ENCODE results near the gene SMTNL1.

The SMTNL1 gene

DNA sequence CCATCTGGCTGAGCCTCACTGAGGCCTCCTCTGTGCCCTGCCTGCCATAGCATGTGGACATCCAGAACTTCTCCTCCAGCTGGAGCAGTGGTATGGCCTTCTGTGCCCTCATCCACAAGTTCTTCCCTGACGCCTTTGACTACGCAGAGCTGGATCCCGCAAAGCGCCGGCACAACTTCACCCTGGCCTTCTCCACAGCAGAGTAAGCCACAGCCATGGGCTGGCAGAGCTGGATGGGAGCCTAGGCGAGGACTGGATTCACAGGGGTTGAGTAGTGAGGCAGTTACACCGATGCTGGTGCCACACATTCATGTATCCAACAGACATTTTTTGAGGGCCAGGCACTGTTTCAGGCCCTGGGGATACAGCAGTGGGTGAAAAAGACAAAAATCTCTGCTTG, 9.1 kb downstream of the SMTNL1 start:
- DNase-seq (ENCODE audit: low spot score), result no peak

DNA sequence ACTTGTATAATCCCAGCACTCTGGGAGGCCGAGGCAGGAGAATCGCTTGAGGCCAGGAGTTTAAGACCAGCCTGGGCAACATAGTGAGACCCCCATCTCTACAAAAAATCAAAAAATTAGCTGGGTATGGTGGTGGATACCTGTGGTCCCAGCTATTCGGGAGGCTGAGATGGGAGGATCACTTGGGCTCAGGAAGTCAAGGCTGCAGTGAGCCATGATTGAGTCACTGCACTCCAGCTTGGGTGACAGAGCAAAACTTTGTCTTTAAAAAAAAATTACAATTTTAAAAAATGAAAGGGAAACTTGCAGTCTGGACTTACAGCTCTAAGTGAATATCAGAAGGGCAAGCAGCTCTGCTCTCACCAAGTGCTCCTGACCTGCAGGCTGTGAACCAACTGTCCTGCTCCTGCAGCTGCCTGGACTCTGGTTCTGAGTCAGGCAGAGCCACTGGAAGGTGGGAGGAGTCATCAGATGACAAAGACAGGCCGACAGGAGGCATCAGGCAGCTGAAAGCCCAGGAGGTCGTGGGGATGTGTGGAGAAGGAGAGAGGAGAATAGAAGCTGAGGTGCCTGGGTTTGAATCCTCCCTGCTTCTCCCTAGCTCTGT, 9.6 kb downstream of the SMTNL1 start:
- no peak for DNase-seq (ENCODE audit: low spot score)

DNA sequence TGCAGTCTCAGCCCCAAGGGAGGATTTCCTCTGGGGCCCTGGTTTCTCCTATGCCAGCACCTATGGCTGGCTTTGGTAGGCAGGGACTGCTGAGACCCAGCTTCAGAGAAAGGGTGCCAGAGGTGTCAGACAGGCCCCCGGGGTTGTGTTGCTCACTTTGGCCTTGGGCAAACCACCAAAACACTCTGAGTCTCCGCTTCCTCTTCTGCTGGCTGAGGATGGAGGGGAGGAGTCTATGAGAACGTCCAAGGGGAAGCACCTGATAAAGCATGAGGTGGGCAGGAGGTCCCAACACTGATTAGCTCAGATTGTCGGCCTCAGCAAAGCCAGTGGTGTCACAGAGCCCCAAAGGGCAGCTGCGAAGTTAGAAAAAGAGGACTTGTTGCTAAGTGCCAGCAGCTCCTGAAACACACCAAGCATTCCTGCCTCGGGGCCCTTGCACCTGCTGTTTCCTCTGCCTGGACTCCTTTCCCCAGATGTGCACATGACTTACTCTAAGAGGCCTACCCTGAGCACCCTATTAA, 10.5 kb downstream of the SMTNL1 start:
- DNase-seq (ENCODE audit: low spot score), result no peak

DNA sequence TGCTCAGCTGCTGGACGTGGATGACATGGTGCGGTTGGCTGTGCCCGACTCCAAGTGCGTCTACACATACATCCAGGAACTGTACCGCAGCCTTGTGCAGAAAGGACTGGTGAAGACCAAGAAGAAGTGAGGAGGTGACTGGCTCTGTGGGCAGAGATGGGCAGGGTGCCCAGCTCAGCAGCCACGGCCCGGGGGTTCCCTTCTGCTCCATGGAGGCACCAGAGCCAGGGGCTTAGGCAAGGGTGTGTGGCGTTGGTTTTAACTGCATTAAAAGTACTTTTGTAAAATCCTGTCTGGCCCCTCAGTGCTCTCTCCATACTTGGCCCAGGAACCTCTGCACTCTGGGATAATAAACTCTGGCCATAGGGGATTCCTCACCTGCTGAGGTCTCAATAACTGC, 12.6 kb downstream of the SMTNL1 start:
- no peak for DNase-seq (ENCODE audit: low spot score)

DNA sequence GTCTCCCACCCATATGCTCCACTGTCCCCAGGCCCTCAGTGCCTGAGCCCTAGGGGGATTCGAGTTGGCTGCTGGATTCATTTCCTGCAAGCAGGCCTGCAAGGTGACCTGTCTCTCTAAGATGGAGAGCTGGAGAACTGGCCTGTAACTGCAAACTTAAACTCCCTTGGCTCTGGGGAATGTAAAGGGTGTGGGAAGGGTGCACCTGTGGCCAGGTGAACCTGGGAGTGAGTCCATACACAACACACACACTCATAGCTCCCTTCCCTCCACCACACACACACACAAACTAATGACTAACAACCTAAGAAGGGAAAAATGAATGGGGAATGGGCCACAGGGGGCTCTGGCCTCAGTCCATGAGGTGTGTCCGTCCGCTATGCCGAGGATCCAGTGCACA, 14.5 kb downstream of the SMTNL1 start:
- DNase-seq (ENCODE audit: low spot score), result no peak

DNA sequence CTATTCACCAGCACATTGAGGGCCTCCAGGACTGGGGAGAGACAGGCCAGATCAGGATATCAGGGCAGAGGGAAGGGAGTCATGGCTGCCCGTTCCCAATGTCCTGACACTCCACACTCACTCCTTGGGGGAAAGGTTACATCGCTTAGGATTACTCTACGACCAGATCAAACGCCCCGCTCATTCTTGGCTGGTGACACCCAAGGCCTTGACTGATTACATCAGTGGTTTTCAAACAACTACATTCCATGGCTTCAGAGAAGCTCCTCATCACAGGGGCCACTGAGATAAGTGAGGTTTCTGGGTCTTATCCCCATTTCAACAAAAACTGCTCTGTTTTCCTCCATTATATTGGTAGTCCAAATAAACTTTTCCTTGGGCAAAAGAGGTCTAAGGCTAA, 15.1 kb downstream of the SMTNL1 start:
- DNase-seq (ENCODE audit: low spot score), result no peak

DNA sequence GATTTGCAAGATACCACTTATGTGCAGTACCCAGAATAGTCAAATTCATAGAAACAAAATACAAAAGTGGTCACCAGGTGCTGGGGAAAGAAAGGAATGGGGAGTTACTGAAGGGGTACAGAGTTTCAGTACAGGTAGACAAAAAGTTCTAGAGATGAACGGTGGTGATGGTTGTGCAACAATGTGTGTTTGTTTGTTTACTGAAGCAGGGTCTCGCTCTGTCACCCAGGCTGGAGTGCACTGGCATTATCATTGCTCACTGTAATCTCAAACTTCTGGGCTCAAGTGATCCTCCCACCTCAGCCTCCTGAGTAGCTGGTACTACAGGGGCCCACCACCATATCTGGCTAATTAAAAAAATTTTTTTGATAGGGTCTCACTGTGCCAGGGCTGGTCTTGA, 18.0 kb downstream of the SMTNL1 start:
- DNase-seq (ENCODE audit: low spot score), result no peak

DNA sequence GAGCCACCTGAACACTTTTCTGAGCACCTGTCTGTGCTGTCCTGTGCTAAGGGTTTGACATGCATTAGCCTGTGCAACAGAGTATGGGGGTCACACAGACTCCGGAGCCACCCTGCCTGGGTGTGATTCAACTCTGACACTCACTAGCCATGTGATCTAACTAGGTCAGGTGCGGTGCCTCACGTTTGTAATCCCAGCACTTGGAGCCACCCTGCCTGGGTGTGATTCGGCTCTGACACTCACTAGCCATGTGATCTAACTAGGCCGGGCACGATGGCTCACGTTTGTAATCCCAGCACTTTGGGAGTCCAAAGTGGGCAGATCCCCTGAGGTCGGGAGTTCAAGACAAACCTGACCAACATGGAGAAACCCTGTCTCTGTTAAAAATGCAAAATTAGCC, 18.6 kb downstream of the SMTNL1 start:
- no peak for DNase-seq (ENCODE audit: low spot score)

DNA sequence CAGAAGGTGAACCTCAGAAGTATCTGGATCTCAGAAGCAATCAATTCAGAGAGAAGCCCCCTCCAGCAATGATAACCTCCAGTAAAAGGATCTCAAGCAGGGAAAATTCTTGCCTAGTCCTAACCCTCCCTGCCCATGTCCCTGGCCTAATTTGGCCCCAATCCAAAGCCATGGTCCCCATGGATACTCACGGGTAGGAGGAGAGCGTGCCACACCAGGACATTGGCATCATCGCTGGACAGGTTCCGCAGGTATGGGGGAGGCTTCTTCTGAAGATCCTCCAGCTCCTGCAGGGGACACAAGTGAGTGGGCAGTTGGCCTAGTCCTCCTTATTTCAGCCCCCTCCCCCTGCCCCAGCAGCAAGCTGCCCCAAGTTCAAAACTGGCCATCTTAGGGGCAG, 22.8 kb downstream of the SMTNL1 start:
- no peak for DNase-seq (ENCODE audit: low spot score)

DNA sequence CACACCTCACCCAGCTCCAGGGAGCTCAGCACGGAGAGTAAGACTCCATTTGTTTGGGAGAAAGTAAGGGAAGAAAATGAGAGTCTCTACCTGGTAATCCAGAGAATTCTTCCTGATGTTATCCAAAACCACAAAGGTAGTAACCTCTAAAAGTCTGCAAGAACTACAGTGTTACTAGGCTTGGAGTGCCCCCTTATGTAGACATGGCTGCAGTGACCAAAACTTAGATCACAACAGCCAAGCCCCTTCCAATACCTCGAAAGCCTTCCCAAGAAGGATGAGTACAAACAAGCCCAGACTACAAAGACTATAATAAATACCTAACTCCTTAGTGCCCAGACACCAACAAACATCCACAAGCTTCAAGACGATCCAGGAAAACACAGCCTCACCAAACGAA, 25.2 kb downstream of the SMTNL1 start:
- DNase-seq (ENCODE audit: low spot score), result peak; percentile 25

DNA sequence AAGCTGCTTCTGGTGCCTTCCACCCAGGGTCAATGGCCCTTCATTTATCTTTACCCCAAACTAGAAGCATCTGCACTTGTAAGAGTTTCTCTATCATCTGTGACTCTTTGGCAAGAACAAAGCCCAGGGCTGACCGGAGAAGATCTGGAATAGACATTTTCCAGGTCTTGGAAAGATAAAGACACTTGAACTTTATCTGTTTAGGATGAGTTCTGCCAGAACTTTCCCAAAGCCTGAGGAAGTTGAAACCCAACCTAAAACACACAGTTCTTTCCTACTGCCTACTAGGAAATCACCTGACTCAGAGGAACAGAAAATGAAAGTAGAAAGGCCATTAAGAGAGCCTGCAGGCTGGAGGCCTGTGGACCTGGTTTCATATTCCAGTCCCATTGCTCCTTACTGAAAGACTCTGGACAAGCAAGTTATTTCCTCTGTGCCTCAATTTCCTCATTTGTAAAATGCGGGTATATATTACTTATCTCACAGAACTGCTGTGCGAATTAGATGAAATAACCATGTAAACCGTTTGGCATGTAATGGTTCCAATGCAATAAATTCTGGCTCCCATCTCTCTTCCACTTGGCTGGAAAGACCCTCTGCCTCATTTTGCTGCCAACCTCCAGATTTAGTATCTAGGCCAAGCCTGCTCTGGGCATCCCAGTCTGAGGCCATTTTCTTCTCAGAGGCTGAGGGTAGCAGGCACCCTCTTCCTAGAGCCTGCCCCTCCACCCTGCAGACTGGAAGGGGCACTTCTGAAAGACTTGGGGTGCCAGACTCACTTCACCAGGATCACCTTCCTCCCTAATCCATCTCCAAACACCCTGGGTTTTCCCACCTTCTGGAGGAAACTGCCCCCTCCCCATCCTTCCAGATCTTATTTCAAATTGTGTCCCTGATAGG, 28.9 kb downstream of the SMTNL1 start:
- DNase-seq (ENCODE audit: low spot score), result peak; percentile 71

DNA sequence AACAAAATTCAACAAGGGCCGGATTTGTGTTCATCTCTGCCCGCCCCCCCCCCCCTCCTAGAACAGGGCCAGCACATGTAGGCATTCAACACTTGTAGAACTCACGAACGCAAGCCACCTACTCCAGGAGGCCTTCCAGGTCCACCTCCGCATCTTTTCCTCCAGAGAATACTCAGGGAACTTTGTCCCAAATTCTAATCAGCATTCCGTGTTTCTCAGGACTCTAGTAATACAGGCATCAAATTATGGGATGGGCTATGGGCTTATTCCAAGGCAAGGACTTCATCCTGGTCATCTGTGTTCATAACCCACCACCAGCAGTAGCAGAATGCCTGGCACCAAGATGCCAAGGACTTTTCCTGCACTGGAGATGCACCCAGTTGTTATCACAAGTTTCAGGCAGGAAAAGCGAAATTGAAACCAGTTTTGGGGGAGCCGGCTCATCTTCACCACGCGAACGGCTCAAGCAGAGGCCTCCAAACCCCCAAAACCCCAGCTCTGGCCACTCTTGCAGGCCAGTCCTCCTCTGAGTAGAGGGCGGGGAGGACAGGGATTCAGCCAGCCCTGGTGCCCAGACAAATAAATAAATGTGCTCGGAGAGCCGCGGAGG, 29.6 kb downstream of the SMTNL1 start:
- DNase-seq (ENCODE audit: low spot score), result peak; percentile 64

DNA sequence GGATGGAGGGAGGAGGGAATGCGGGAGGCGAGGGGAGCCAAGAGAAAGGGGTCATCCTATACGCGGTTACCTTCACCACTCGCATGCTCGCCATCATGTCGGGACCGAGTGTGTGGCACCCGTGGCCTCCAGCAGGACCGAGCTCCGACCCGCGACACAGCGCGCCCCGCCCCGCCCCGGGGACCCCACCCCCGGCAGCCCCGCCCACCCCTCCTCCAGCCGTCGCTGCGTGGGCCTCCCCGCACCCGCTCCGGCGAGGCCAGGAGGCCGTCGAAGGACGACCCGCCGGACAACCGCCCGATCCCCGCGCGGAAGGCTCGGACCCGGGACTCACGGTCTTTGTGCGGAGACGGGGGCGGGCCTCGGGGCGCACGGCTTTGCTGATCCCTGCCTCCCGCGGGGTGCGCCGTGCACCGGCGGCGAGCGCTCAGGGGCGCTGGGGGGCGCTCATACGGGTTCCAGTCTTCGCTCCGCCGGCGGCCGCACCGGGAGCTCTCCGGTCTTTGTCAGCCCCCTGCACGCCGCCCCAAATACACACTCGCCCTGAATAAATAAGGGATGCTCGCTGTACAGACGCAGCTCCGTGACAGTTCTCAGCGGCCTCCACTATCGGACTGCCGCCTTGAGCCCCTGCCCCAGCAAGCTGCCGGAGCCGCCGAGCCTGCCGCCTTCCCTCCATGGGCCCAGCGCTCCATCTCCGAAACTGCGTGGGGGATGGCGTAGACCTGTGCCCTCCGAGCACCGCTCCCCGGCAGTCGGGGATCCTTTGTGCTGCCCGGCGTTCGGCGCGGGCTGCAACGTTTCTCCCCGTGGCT, 30.3 kb downstream of the SMTNL1 start, which contains the start of gene UBE2L6:
TSS of gene UBE2L6 (minus strand) at position 158 of the 815 bp plus-strand sequence. CDS start at position 97, 61 bp downstream.
- DNase-seq (ENCODE audit: low spot score), result peak; percentile 60

DNA sequence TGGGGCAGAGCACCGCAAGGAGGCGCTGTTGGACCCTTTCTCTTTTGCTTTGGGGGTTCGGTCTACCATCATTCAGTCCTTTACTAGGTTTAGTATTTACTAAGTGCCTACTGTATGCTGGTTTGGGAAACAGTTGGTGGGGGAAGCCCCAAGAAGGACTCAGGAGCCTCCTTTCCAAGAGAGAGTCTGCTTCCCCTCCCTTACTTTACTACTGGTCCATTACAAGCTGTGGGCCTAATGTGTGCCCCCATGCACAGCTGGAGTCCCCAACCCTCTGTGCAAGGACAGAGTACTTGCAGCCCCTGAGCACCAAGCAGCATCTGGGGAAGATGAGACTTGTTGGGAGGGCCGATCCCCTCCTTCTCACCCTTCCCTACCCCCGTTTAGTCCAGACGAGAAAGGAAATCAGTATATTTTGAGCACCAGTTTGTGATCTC, 31.0 kb downstream of the SMTNL1 start:
- DNase-seq (ENCODE audit: low spot score), result peak; percentile 88

DNA sequence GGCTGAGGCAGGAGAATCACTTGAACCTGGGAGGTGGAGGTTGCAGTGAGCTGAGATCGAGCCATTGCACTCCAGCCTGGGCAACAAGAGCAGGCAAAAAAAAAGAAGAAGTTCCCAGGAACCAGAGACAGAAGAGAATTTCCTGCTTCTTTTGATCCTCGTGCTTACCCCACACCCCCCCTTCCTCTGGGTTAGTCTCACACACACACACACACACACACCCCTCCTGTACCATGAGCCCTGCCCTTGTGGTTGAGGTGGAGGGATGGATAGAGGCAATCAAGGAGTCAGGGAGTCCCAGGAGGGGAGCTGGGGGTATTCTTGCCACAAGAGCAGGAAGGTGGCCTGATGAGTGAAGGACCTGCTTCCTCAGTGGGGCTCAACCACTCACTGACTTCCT, 34.2 kb downstream of the SMTNL1 start:
- DNase-seq (ENCODE audit: low spot score), result no peak

DNA sequence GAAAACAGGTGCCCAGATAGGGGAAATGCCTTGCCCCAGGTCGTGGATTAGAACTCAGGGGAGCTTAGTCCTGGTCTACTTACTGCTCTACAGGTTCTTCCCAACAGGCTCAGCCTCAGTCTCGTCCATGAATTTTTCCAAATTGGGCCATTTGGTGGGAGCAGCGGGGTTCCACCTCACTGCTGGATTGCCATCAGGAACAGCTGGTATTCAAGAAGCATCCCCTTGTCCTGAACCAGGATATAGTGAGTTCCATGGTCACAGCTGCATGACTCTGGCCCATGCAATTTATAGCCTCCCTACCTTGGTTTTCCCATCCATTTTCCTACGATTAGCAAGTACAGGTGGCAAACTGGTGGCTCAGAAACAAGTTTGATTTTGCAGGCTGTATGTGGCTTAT, 36.7 kb downstream of the SMTNL1 start:
- no peak for DNase-seq (ENCODE audit: low spot score)

DNA sequence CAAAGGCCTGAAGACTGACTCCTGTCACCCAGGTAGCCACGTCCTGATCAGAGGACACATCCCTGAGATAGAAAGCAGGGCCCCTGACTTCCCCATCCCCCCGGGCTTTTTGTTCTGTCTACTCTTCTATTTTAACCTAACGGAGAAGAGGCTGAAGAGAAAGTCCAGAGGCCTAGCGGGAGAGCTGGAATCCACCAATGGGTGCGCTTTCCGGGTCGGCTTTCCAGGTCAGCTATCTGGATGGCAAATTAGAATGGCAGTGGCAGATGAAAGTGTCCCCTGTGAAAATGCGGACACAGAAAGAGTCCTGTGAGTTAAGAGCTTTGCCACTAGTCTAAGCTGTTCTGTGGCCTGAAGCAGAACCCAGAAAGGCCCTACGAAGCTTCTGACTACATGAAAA, 46.9 kb downstream of the SMTNL1 start:
- no peak for DNase-seq (ENCODE audit: low spot score)

DNA sequence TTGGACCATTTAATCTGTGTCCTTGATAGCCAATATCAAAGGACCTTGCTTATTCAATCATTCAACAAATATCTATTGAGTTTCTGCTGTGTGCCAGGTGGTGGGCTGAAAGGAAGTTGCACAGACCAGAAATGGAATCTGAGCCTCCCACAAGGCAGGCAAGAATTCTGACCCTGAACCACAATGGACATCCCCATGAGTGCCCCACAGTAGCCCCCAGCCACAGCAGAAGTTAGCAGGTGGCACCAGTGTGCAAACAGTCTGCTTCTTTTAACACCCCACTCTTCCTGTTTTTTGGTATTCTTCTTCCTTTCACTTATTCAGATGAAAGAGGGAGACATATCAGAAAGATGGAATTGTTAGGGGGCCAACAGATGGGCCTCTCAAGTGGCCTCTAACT, 47.9 kb downstream of the SMTNL1 start:
- DNase-seq (ENCODE audit: low spot score), result no peak

DNA sequence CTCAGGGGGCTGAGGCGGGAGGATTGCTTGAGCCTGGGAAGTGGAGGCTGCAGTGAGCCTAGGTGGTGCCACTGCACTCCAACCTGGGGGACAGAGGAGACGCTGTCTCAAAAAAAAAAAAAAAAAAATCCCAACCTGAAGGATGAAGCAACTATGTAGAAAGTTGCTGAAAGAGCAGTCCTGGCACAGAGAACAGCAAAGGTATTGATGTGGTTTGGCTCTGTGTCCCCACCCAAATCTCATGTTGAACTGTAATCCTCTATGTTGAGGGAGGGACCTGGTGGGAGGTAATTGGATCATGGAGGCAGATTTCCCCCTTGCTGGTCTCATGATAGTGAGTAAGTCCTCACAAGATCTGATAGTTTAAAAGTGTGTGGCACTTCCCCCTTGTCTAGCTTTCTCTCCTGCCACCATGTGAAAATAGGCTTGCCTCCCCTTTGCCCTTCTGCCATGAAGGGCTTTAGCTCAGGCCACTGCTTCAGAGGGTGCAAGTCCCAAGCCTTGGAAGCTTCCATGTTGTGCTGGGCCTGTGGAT, 49.4 kb downstream of the SMTNL1 start:
- DNase-seq (ENCODE audit: low spot score), result no peak

DNA sequence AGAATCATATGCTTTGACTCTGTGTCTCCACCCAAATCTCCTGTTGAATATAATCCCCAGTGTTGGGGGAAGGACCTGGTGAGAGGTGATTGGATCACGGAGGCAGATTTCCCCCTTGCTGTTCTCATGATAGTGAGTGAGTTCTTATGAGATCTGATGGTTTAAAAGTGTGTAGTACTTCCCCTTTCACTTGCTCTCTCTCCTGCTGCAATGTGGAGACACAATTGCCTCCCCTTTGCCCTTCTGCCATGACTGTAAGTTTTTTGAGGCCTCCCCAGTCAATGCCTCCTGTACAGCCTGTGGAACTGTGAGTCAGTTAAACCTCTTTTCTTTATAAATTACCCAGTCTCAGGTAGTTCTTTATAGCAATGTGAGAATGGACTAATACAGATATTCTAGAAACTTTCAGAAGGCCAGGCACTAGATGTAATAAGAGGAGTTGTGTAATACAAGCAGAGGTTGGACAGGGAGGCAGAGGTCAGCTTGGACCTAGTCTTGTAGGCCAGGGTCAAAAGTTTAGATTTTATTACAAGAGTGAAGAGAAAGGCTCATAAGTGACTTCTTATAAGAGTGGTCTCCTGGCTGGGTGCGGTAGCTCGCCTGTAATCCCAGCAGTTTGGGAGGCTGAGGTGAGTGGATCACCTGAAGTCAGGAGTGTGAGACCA, 50.8 kb downstream of the SMTNL1 start:
- no peak for DNase-seq (ENCODE audit: low spot score)

DNA sequence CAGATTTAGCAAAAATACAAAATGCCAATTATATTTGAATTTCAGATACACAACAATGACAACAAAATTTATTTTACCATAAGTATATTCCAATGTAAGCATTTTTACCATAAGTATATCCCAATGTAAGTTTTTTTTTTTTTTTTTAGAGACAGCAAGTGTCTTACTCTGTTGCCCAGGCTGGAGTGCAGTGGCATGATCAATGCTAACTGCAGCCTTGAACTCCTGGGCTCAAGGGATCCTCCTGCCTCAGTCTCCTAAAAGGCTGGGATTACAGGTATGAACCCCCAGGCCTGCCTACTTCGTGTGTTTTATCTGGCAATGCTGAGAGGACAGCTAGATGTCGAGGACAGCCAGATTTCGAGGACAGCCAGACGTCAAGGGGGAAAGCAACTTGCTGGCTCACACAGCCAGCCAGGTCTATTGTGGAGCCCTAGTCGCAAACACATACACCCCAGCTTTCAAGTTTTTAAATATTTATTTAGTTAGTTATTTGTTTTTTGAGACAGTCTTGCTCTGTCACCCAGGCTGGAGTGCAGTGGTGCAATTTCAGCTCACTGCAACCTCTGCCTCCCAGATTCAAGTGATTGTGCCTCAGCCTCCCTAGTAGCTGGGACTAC, 59.0 kb downstream of the SMTNL1 start:
- DNase-seq (ENCODE audit: low spot score), result no peak
